GM18909 (cell line): Measurements from ENCODE around the gene HNRNPC.
"Not testable (repeated sequence)": the region's sequence is repeated elsewhere in the genome, so short reads cannot be mapped to it uniquely, and the experiment has no call there.

ENCODE experiments used
- ATAC-seq: cut with Tn5 transposase; IDR thresholded peaks from one replicate; pipeline ENCODE4 v1.9.1; 2021; ENCODE audit warnings: mild to moderate bottlenecking; ENCODE audit not compliant: unreplicated experiment, poor library complexity

HNRNPC gene

DNA sequence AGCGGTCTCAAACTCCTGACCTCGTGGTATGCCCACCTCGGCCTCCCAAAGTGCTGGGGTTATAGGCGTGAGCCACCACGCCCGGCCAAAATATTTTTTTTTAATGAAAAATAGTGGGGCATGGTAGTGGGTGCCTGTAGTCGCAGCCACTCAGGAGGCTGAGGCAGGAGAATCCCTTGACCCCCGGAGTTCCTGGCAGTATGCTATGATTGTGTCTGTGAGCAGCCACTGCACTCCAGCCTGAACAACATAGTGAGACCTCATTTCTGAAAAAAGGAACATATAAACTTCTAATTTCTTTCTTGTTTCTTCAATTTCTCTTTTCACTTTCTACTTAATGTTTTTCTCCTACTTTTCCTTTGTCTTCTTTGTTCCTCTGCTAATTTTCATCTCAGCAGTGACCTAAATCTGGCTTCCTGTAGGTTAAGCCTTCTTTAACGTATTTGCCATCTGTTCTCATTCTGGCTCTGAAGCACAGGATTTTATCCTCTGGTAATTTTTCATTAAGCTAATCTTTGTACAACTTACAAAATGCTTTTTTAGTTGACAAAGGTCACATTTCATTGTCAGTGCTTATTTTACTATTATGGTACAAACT lies 6.1 kb upstream of the HNRNPC start:
- no peak for ATAC-seq

DNA sequence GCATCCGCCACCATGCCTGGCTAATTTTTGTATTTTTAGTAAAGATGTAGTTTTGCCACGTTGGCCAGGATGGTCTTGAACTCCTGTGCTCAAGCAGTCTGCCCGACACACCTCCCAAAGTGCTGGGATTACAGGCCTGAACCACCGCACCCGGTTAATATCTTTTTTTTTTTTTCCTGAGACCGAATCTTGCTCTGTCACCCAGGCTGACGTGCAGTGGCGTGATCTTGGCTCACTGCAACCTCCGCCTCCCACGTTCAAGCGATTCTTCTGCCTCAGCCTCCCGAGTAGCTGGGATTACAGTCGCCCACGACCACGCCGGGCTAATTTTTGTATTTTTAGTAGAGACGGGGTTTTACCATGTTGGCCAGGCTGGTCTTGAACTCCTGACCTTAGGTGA lies 3.4 kb upstream of the HNRNPC start:
- ATAC-seq, result not testable (repeated sequence)

DNA sequence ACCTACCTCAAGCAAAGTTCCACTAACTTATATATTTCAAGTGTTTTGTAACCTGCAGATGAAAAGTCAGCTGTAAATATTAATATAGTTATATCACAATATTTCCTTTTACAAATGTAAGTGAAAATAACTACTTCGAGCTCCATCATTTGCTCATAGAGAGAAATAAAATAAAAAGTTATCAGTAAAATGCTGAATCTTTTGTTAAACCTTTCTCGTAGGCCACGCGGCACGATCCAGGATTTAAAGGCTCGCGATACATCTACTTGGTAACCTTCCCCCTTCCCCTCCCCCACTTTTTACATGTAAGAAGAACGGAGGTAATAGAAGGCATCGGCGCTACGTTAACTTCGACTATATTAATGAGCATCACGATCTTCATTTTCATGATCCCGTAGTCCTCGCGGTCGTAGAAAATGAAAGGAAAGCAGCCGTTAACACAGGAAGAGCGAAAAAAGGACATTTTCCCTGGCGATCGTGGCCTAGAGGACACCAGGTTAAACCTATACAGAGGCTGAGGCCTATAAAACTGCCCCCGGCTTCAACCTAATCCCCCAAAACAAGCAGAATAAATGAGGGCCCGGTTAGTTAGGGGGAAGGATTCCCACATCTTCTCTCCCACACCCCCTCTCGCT lies 508 bp downstream of the HNRNPC start:
- ATAC-seq, result no peak

DNA sequence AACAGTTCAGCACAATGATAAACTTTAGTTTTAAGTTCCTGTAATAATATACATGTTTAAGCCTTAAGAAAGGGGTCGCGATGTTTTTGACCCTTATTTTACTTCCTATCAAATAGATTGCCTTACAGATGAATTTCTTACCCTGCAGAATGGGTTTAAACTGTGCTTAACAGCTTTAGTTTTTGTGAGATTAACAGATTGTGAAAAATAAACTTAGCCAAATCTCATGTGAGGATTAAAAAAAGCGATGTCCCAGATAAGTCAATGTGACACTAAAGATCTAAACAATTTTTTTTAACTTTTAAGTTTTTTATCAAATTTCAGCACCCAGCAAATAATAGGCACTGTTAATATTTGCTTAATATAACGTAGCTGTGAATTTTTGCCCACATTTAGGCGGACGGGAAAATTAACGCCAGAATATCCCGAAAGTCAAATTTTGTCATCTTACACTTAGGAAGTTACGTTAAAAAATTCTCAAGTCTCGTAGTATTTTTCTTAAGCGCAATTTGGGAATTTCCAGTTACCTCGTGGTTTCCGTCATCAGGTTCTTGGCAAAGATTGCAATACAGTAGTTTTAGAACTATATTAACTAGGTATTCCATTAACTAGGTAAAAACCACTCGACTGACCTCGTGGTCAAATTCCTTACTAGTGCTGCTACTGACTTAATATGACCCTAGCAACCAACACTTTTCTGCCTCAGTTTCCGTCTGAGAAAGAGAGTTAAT lies 1.2 kb downstream of the HNRNPC start:
- ATAC-seq, result no peak

DNA sequence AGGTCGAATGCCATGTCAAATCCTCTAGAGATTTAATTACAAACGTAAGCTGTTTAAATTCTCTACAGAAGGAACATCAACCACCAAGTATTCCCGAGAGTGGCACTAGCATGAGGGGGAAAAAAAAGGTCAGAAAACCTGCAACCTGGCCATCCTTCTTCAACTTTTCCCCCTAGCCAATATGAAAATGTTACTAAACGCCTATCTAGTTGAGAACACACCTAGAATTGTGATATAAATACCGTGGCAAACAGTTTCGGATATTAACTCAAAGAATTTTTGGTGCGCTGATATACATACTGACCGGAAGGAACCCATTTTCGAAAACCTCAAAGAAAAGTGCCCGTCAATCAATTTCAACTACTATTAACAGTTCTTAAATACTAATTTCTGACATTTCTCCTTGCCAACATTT lies 1.8 kb downstream of the HNRNPC start:
- ATAC-seq, result no peak

DNA sequence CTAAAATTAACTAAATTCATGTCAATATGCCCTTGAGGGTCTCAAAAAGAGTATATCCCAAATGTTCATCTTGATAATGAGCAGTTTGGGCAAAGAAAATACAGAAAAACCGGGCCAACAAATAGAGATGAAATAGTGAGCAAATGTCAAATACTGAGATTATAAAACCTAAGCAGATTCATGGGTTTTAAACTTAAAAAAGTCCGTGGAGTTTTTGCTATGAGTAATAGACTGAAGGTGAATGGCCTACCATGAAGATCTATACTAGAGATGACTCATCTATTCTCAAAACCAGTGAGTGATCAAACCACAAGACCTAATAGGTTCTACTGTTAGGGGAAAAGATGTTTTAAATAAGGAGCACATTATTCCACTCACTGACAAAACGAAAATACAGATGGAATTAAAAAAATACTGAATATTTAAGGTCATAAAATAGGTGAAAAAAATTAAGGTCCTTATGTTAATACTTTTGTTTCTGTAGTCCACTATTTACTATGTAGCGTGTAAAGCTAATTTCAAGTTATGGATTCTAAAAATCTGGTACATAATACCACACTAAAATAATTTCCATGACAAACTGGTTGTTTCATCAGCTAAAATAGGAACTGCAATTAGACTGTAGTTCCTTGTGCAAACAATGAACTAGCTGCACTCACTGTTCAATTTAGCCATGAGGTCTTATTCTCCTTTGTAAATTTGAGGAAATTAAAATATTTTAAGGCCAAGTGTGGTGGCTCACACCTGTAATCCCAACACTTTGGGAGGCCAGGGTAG lies 5.0 kb downstream of the HNRNPC start:
- ATAC-seq, result peak; percentile 80

DNA sequence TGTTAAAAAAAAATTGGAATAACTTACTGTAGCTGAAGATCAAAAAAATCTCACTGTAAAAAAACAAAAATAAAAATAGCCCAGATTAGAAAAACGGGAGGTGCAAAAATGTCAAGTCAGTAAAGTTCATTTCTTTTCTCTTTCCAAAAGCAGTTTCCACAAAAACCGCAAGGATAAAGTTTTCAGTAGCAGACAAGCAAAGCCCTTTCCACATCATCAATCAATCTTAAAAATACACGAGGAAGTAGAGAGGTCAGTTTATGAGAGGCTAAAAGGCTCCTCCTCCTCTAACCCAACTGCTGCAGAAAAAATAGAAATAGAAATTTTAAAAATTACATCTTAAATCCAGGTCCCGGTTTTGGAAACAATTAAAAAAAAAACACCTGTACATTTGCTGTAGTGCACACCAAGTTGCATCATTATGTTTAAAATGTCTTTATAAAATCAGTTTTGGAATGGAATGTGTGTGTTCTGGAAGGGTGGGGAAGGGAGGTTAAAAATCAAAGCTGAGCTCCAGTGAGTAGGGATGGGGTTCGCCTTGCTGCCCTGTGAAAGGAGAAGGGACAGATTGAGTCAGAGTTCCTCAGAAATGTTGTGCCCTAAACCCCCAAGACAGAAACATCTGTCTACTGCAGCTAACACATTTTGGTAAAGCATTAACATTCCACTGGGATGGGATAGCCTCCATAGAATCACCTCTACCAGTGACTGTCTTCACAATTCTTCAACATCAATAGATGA lies 5.8 kb downstream of the HNRNPC start:
- no peak for ATAC-seq

DNA sequence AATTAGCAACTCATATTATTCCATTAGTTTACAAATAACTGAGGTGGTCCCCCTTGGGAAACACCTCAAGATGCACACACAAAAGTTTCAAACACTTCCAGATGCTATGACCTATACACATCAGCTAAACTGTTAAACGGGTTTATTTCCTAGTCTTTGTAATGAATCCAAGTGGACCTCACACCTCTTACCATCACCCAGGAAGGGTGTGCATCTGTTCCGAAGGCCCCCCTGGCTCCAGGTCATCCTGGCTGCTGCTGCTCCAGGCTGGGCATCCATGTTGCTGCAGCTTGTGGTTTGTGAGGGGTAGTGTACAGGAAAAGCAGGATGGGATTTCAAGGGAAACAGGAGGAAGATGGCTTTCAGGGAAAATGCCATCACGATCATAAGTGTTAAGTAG lies 6.8 kb downstream of the HNRNPC start:
- no peak for ATAC-seq

DNA sequence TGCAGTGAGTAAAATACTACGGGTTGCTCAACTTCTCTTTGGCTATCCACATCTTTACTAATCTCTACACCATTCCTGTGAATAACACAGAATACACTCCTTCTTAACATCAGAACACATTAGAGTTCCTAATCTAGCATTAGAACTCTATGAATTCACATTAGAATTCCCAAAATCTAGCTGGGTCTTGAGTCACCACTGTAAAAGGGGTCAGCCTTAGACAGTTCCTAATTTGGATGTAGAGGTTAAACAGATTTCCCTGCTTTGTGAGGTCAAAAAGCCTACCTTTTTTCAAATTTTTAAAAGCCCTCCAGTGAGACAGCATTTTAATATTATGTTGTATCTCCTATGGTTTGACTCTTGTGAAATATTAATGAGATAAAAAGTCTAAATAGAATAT lies 7.4 kb downstream of the HNRNPC start:
- ATAC-seq, result no peak

DNA sequence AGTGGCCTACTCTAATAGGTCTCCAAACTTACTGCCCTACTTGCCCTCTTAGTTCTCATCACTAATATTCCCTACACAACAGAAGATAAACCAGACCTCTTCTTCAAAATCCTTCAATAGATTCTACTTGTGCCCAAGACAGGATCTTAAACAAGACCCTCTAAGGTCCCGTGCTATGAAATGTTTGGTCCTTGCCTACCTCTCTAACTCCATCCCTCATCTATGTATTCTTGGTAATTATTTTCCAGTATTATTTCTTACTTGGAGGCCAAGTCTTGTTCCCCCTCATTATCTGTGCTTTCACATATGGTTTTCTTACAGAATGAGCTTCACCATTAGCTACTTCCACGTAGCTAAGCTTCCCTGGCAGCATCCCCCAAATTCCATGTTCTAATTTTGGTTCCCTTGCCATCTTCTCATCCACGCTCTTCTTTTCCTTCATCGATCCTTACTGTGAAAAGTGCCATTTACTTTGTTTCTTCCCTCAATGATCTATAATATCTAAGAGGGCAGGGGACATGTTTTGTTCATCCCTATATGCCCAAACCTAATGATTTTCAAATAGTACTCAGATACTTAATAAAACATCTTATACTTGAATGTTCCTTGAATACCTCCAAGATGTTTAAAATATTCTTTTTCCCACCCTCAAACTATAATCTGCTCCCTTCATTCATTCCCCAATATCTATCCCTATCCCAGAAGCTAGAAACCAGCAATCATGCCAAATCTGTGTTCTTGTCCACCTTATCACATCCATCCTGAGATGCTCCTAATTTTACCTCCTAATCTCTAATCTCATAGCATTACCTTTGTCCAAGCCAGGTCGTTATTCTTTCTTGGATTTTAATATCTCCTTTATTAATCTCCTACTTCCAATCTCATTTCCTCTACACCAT lies 10.1 kb downstream of the HNRNPC start:
- no peak for ATAC-seq

DNA sequence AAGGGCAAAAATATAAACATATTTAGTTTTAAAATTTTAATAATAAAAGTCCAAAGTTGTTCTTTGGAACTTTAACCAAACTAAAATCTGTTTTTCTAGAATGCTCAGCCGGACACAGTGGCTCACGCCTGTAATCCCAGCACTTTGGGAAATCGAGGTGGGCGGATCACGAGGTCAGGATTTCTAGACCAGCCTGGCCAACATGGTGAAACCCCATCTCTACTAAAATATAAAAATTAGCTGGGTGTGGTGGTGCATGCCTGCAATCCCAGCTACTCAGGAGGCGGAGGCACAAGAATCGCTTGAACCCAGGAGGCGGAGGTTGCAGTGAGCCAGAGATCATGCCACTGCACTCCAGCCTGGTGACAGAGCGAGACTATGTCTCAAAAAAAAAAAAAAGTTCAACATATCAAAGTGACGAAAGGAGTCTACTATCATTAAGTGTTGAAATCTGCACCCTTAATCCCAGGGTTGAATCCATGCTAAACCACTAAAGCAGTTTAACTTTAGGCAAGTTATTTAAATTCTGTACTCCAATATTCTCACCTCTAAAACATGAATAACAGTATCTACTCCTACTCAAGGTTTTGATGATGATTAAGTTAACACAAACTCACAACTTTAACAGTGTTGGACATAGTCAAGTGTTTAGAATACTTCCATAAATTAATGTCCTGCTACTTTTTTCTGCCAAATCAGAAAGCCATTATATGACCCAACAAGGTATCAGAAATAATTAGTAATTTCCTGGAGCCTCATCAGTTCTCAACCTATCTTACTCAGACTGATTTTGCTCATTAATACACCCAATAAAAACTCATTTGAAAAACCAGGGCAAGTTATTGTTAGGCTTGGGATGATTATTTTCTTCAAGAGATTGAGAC lies 11.0 kb downstream of the HNRNPC start:
- no peak for ATAC-seq

DNA sequence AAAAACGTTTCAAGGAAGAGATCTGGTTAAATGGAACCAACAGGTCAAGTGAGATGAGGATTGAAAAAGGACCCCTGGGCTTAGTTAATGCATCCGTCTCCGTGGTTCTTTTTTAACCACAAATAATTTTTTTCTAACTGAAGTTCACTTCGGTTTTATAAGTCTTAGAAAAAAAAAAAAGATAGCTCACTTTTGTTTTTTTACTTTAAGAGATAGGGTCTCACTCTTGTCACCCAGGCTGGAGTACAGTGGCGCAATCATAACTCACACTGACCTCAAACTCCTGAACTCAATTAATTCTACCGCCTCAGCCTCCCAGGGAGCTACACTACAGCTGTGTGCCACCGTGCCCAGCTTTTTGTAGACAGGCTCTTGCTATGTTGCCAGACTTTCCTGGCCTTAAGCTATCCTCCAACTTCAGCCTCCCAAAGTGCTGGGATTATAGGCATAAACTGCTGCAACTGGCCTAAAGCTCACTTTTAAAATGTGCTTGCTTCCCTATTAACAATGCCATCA lies 11.8 kb downstream of the HNRNPC start:
- ATAC-seq, result no peak

DNA sequence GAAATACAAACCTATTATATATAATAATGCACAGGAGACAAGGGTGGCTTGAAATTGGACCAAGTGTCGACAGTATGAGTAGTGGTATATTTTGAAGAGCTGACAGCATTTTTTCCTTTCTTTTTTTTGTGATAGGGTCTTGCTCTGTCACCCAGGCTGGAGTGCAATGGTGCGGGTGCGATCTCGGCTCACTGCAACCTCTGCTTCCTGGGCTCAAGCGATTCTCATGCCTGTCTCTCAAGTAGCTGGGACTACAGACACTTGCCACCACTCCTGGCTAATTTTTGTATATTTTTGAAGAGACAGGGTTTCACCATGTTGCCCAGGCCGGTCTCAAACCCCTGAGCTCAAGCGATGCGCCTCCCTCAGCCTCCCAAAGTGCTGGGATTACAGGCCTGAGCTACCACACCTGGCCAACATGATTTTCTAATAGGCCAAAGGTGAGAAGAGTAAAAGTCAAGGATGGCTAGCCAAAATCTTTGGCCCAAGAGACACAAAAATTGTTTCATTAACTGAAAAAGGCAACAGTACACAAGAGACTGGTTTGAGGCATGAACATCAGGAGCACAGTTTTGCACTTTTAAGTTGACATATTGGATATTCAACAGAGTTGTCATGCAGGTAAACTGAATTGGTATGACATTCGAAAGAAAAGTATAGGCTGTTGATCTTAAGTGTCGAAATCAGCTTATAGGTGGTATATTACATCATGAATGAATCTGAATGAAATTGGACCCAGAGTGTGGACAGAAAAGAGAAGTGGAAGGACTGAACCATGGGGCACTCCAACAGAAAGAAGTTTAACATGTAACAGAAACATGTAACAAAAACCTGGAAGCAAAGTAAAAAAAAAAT lies 12.5 kb downstream of the HNRNPC start:
- no peak for ATAC-seq

DNA sequence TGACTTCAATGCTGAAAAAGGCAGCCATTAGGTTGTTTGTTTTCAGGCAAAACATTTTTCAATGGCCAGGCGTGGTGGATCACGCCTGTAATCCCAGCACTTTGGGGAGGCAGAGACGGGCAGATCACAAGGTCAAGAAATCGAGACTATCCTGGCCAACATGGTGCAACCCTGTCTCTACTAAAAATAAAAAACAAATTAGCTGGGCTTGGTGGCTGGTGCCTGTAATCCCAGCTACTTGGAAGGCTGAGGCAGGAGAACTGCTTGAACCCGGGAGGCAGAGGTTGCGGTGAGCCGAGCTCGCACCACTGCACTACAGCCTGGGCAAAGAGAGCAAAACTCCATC lies 13.2 kb downstream of the HNRNPC start:
- not testable (repeated sequence) for ATAC-seq

DNA sequence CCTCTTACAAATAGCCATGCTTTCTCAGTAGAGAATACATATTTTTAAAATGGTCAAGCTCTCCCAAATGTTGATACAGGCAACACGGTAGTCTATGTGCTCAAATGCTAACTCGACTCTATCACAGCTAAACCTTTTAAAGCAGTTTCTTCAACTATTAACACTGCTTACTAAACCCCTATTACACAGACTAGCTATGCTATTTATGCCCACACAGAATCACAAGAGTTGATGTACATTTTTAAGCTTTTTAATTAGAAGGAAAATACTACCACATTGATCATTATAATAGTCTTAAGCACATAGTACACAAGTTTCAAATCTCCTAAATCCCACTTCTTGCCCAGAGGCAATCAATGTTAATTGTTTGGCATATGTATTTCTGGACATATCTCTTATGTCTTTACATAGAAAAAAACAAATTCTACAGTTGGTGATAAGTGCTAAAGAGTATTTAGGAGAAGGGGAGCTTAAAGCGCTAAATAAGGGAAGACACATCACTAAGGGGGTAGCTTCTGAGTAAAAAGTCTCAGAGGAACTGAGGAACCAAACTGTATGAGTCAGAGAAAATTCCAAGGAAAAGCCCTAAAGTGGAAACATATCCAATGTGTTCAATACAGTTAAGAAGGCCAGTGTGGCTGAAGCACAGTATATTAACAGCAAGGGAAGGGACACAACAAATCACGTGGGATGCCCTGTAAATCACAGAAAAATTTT lies 13.7 kb downstream of the HNRNPC start:
- ATAC-seq, result no peak

DNA sequence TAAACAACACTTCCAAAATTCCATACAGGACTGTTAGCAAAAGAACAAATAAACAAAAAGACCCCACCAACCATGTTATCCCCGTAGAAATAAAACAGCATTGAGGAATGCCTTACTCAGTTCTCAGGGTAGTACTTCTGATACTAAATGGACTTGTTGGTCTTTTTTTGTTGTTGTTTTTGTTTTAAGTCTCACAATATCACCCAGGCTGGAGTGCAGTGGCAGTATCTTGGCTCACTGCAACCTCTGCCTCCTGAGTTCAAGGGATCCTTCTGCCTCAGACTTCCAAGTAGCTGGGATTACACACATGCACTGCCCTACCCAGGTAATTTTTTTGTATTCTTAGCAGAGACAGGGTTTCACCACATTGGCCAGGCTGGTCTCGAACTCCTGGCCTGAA lies 17.1 kb downstream of the HNRNPC start:
- ATAC-seq, result no peak

DNA sequence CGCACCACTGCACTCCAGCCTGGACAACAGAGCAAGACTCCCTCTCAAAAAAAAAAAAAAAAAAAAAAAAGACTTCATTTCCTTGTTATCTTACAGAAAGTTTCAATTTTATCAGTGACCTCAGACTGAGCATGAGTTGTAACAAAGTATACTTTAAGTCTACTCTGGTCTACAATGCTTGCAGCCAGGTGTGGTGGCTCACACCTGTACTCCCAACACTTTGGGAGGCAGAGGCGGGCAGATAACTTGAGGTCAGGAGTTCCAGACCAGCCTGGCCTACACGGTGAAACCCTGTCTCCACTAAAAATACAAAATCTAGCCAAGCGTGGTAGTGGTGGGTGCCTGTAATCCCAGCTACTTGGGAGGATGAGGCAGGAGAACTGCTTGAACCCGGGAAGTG lies 18.0 kb downstream of the HNRNPC start:
- ATAC-seq, result no peak
